Measurements from ENCODE around the gene SORCS1. TPM values are rescaled to one million over a fixed set of nuclear protein-coding genes. Genes with fewer than 3 reads are reported as not detected.

SORCS1 gene
- total and polyA plus RNA-seq, 2 of the 8 experiments (the other 6 are each of a cell fraction or from before 2014, with no cell fraction given): 4.1 to 4.6 TPM

- TF ChIP-seq POLR2A (IDR thresholded peaks at IDR 0.05; ENCODE audit: control extremely low read depth in 1 of 2, low read depth in 2 of 2, low read length in 2 of 2) (no peak), BACH1 (IDR thresholded peaks at IDR 0.05; ENCODE audit: low read length) (no peak), CREB1 (IDR thresholded peaks at IDR 0.05) (no peak), SUZ12 (IDR thresholded peaks at IDR 0.05; ENCODE audit: low read length) (no peak), CEBPB (IDR thresholded peaks at IDR 0.05; ENCODE audit: low read depth, low read length) (no peak), NANOG (IDR thresholded peaks at IDR 0.05; ENCODE audit: insufficient read depth, low read depth, low read length, poor library complexity, severe bottlenecking) (no peak)
Observed at GRCh38 chr10:106780632-106781031, 383.9 kb downstream of the SORCS1 start (continued).
